ENCODE data around the gene GCNT1. TPM values are rescaled to one million over a fixed set of nuclear protein-coding genes. Genes with fewer than 3 reads are reported as not detected.

The GCNT1 gene
- total RNA-seq, 1 experiment from 2014 or later: 17.2 TPM

DNA sequence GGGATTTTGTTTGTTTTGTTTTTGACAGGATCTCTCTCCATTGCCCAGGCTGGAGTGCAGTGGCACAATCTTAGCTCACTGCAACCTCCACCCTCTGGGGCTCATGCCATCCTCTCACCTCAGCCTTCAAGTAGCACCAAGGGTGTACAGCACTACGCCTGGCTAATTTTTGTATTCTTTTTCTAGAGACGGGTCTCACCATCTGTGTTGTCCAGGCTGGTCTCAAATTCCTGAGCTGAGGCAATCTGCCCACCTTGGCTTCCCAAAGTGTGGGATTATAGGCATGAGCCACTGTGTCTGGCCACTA is 7.3 kb downstream of the GCNT1 start:
- Mint-ChIP-seq H3K4me3 (no peak overlapping the region), H3K36me3 (peaks cover 11% of the 10 kb centered on the region), H3K9me3 (no peaks in the 10 kb centered on the region), H3K4me1 (peaks cover 40% of the 10 kb centered on the region), H3K27me3 (ENCODE audit: low read depth) (no peaks in the 10 kb centered on the region), H3K27ac (no peak overlapping the region)
- TF ChIP-seq JAZF1 (CRISPR knock-in tag; IDR thresholded peaks at IDR 0.05) (no peak), SMAD4 (CRISPR knock-in tag; IDR thresholded peaks at IDR 0.05) (no peak), ETV6 (CRISPR knock-in tag; IDR thresholded peaks at IDR 0.05) (no peak), SMAD3 (CRISPR knock-in tag; IDR thresholded peaks at IDR 0.05; ENCODE audit: borderline replicate concordance) (no peak), CREM (CRISPR knock-in tag; IDR thresholded peaks at IDR 0.05) (no peak), ZNF121 (CRISPR knock-in tag; IDR thresholded peaks at IDR 0.05) (no peak), PRRX2 (CRISPR knock-in tag; IDR thresholded peaks at IDR 0.05) (no peak)
- TF ChIP-seq, protein P1, sequence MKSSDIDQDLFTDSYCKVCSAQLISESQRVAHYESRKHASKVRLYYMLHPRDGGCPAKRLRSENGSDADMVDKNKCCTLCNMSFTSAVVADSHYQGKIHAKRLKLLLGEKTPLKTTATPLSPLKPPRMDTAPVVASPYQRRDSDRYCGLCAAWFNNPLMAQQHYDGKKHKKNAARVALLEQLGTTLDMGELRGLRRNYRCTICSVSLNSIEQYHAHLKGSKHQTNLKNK (CRISPR knock-in tag; IDR thresholded peaks at IDR 0.05): no peak
- TF ChIP-seq, protein P2, sequence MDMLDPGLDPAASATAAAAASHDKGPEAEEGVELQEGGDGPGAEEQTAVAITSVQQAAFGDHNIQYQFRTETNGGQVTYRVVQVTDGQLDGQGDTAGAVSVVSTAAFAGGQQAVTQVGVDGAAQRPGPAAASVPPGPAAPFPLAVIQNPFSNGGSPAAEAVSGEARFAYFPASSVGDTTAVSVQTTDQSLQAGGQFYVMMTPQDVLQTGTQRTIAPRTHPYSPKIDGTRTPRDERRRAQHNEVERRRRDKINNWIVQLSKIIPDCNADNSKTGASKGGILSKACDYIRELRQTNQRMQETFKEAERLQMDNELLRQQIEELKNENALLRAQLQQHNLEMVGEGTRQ (CRISPR knock-in tag; IDR thresholded peaks at IDR 0.05): no peak
- TF ChIP-seq, protein P3, sequence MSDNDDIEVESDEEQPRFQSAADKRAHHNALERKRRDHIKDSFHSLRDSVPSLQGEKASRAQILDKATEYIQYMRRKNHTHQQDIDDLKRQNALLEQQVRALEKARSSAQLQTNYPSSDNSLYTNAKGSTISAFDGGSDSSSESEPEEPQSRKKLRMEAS (CRISPR knock-in tag; IDR thresholded peaks at IDR 0.05): no peak
- TF ChIP-seq, protein P4, sequence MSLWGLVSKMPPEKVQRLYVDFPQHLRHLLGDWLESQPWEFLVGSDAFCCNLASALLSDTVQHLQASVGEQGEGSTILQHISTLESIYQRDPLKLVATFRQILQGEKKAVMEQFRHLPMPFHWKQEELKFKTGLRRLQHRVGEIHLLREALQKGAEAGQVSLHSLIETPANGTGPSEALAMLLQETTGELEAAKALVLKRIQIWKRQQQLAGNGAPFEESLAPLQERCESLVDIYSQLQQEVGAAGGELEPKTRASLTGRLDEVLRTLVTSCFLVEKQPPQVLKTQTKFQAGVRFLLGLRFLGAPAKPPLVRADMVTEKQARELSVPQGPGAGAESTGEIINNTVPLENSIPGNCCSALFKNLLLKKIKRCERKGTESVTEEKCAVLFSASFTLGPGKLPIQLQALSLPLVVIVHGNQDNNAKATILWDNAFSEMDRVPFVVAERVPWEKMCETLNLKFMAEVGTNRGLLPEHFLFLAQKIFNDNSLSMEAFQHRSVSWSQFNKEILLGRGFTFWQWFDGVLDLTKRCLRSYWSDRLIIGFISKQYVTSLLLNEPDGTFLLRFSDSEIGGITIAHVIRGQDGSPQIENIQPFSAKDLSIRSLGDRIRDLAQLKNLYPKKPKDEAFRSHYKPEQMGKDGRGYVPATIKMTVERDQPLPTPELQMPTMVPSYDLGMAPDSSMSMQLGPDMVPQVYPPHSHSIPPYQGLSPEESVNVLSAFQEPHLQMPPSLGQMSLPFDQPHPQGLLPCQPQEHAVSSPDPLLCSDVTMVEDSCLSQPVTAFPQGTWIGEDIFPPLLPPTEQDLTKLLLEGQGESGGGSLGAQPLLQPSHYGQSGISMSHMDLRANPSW (CRISPR knock-in tag; conservative IDR thresholded peaks at IDR 0.05; ENCODE audit: low read depth): no peak
- TF ChIP-seq, protein P5, sequence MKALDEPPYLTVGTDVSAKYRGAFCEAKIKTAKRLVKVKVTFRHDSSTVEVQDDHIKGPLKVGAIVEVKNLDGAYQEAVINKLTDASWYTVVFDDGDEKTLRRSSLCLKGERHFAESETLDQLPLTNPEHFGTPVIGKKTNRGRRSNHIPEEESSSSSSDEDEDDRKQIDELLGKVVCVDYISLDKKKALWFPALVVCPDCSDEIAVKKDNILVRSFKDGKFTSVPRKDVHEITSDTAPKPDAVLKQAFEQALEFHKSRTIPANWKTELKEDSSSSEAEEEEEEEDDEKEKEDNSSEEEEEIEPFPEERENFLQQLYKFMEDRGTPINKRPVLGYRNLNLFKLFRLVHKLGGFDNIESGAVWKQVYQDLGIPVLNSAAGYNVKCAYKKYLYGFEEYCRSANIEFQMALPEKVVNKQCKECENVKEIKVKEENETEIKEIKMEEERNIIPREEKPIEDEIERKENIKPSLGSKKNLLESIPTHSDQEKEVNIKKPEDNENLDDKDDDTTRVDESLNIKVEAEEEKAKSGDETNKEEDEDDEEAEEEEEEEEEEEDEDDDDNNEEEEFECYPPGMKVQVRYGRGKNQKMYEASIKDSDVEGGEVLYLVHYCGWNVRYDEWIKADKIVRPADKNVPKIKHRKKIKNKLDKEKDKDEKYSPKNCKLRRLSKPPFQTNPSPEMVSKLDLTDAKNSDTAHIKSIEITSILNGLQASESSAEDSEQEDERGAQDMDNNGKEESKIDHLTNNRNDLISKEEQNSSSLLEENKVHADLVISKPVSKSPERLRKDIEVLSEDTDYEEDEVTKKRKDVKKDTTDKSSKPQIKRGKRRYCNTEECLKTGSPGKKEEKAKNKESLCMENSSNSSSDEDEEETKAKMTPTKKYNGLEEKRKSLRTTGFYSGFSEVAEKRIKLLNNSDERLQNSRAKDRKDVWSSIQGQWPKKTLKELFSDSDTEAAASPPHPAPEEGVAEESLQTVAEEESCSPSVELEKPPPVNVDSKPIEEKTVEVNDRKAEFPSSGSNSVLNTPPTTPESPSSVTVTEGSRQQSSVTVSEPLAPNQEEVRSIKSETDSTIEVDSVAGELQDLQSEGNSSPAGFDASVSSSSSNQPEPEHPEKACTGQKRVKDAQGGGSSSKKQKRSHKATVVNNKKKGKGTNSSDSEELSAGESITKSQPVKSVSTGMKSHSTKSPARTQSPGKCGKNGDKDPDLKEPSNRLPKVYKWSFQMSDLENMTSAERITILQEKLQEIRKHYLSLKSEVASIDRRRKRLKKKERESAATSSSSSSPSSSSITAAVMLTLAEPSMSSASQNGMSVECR (CRISPR knock-in tag; IDR thresholded peaks at IDR 0.05; ENCODE audit: borderline replicate concordance): no peak
- TF ChIP-seq, protein P6, sequence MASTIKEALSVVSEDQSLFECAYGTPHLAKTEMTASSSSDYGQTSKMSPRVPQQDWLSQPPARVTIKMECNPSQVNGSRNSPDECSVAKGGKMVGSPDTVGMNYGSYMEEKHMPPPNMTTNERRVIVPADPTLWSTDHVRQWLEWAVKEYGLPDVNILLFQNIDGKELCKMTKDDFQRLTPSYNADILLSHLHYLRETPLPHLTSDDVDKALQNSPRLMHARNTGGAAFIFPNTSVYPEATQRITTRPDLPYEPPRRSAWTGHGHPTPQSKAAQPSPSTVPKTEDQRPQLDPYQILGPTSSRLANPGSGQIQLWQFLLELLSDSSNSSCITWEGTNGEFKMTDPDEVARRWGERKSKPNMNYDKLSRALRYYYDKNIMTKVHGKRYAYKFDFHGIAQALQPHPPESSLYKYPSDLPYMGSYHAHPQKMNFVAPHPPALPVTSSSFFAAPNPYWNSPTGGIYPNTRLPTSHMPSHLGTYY (CRISPR knock-in tag; IDR thresholded peaks at IDR 0.05): no peak
- DNase-seq (ENCODE audit: low spot score) (no peak), ATAC-seq (no peak)
- ChIA-PET POLR2A (no interaction called here), CTCF (no interaction called here)

DNA sequence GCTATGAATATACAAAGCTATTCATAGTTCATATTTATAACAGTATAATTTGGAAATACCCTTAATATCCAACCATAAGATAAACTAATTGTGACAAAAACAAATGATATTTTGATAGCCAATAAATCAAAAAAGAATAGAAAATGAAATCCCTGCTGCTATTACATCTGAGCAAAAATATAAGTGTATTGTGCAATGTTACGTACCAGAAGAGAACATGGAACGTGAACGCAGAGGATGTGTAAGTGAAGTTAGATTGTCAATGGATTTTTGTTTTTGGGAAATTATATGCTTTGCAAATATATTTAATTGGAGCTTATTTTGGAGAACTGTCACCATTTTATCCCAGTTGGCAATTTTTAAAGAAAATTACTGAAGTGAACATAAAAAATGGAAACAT is 15.4 kb downstream of the GCNT1 start:
- H3K4me3 Mint-ChIP-seq: no peak overlapping the region
- DNase-seq (ENCODE audit: low spot score): no peak
- ChIA-PET POLR2A (no interaction called here), CTCF (no interaction called here)
- H3K36me3 Mint-ChIP-seq: peaks cover 19% of the 10 kb centered on the region
- peaks cover 49% of the 10 kb centered on the region for H3K4me1 Mint-ChIP-seq
- H3K9me3 Mint-ChIP-seq: peaks cover 16% of the 10 kb centered on the region
- no peaks in the 10 kb centered on the region for H3K27me3 Mint-ChIP-seq (ENCODE audit: low read depth)
- ATAC-seq: no peak
- no peak overlapping the region for H3K27ac Mint-ChIP-seq
- no peak for TF ChIP-seq TEAD1 (CRISPR knock-in tag; IDR thresholded peaks at IDR 0.05)
- TF ChIP-seq TP53 (CRISPR knock-in tag; IDR thresholded peaks at IDR 0.05): no peak
- TF ChIP-seq NFATC4 (CRISPR knock-in tag; IDR thresholded peaks at IDR 0.05): no peak
- TF ChIP-seq TEAD4 (CRISPR knock-in tag; IDR thresholded peaks at IDR 0.05): no peak
- no peak for TF ChIP-seq ATF1 (CRISPR knock-in tag; IDR thresholded peaks at IDR 0.05)
- TF ChIP-seq, protein P7, sequence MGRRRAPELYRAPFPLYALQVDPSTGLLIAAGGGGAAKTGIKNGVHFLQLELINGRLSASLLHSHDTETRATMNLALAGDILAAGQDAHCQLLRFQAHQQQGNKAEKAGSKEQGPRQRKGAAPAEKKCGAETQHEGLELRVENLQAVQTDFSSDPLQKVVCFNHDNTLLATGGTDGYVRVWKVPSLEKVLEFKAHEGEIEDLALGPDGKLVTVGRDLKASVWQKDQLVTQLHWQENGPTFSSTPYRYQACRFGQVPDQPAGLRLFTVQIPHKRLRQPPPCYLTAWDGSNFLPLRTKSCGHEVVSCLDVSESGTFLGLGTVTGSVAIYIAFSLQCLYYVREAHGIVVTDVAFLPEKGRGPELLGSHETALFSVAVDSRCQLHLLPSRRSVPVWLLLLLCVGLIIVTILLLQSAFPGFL (CRISPR knock-in tag; IDR thresholded peaks at IDR 0.05; ENCODE audit: borderline replicate concordance): no peak
- no peak for TF ChIP-seq SMAD4 (CRISPR knock-in tag; IDR thresholded peaks at IDR 0.05)
- TF ChIP-seq, protein P8, sequence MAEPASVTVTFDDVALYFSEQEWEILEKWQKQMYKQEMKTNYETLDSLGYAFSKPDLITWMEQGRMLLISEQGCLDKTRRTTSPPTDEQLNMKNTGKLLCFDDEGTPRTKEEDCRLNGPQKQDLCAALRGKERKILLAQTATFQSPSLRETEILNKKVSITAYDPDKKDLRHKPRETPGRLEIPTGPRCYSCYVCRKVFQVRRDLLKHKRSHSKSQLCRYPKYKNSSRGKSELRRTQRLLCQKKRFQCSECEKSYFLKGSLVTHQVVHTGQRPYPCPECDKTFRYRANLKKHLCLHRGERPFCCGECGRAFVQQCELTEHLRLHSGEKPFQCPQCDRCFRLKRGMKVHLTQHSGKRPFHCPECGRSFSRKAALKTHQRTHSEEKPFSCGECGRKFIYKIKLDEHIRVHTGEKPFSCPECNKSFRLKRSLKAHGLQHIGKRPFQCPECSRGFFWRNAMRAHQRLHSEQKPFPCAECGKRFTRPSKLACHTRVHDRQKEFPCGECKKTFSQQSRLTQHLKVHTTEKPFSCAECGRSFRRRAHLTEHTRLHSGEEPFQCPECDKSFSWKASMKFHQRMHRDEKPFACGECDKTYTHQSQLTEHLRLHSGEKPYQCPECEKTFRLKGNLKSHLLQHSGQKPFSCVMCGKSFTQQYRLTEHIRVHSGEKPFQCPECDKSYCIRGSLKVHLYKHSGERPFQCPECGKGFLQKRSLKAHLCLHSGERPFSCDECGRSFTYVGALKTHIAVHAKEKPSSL (CRISPR knock-in tag; conservative IDR thresholded peaks at IDR 0.05): no peak
- no peak for TF ChIP-seq ZNF263 (CRISPR knock-in tag; IDR thresholded peaks at IDR 0.05; ENCODE audit: low read depth)

Data from WTC11 (cell line).